Endothelial cell (in vitro differentiated cells): Measurements from ENCODE around the gene TMEM179. TPM values are rescaled to one million over a fixed set of nuclear protein-coding genes. Genes with fewer than 3 reads are reported as not detected.

ENCODE experiments used
- DNase-seq: peaks from one replicate; pipeline ENCODE4 v3.0.0; 2021; ENCODE audit warnings: low spot score
- H3K27ac Mint-ChIP-seq: one replicate; pipeline ENCODE4 v1.8.0; 2021; ENCODE audit warnings: mixed read lengths, inconsistent platforms; ENCODE audit not compliant: unreplicated experiment
- H3K27me3 Mint-ChIP-seq: one replicate; pipeline ENCODE4 v1.8.0; 2021; ENCODE audit warnings: mild to moderate bottlenecking, moderate library complexity, mixed read lengths, inconsistent platforms; ENCODE audit not compliant: unreplicated experiment
- H3K36me3 Mint-ChIP-seq: one replicate; pipeline ENCODE4 v1.8.0; 2021; ENCODE audit warnings: mild to moderate bottlenecking, low read depth, mixed read lengths, inconsistent platforms; ENCODE audit not compliant: unreplicated experiment
- H3K4me1 Mint-ChIP-seq: one replicate; pipeline ENCODE4 v1.8.0; 2021; ENCODE audit warnings: mild to moderate bottlenecking, mixed read lengths, inconsistent platforms; ENCODE audit not compliant: unreplicated experiment
- H3K4me3 Mint-ChIP-seq: one replicate; pipeline ENCODE4 v1.8.0; 2021; ENCODE audit warnings: mild to moderate bottlenecking, mixed read lengths, inconsistent platforms; ENCODE audit not compliant: unreplicated experiment
- H3K9me3 Mint-ChIP-seq: one replicate; pipeline ENCODE4 v1.8.0; 2021; ENCODE audit warnings: mixed read lengths, inconsistent platforms; ENCODE audit not compliant: unreplicated experiment
- total RNA-seq: library from RNA; stranded (reverse); fragmentation: NEBNext Ultra II Directional; extraction: Animal tissue kit (Norgen Biotek cat#: 25700); gene quantifications from one replicate; pipeline ENCODE4 v1.2.1, GENCODE V29; 2021; ENCODE audit not compliant: unreplicated experiment
- TF ChIP-seq, protein P1 (sequence below): fragments of 200-600 bp; sonication (generic); IDR thresholded peaks from one replicate; pipeline ENCODE4 v1.5.0; 2021; ENCODE audit warnings: antibody characterized with exemption; ENCODE audit not compliant: unreplicated experiment

Gene TMEM179
- total RNA-seq, 1 donor from 2014 or later, result 0.54 TPM

DNA sequence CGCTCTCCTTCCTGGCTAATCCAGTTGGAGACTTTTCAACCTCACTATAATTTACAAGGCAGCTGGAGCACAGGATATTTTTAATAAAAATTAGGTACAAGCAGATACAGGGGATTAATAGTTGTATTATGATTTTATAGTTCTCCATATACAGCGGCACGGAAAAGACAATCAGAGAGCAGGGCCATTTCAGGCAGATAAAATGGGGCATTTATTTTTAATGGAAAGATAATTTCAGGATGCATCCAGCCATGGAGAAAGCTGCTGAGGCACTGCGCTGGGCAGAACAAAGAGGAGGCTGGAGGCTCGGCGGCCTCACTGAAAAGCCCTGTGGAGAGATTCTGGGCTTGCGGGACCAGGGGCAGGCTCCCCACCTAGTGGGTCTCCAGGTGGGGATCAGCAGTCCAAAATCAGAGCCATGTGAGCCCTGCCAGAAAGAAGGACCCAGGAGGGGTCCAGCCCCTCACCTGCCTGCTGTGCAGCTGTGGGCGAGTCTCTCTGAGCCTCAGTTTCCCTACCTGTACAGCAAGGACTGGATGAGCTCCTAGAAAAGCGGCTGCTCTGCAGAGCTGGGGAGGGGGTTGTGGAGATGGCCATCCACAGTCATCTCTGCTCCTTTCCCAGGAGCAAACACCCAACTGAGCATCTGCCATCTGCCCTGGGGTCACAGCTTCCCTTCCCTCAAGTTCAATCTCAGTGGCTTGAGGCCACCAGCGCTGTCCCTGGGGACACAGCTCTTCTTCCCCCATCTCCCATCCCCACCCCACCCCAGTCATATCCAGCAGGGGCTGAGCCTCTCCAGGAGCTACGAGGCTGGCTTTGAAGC lies 48.9 kb downstream of the TMEM179 start:
- no peak for DNase-seq
- H3K9me3 Mint-ChIP-seq, result no peaks in the 10 kb centered on the region
- TF ChIP-seq, protein P1, sequence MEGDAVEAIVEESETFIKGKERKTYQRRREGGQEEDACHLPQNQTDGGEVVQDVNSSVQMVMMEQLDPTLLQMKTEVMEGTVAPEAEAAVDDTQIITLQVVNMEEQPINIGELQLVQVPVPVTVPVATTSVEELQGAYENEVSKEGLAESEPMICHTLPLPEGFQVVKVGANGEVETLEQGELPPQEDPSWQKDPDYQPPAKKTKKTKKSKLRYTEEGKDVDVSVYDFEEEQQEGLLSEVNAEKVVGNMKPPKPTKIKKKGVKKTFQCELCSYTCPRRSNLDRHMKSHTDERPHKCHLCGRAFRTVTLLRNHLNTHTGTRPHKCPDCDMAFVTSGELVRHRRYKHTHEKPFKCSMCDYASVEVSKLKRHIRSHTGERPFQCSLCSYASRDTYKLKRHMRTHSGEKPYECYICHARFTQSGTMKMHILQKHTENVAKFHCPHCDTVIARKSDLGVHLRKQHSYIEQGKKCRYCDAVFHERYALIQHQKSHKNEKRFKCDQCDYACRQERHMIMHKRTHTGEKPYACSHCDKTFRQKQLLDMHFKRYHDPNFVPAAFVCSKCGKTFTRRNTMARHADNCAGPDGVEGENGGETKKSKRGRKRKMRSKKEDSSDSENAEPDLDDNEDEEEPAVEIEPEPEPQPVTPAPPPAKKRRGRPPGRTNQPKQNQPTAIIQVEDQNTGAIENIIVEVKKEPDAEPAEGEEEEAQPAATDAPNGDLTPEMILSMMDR, result no peak
- H3K4me3 Mint-ChIP-seq, result no peak overlapping the region
- no peaks in the 10 kb centered on the region for H3K4me1 Mint-ChIP-seq
- no peaks in the 10 kb centered on the region for H3K36me3 Mint-ChIP-seq
- peaks cover 6% of the 10 kb centered on the region for H3K27me3 Mint-ChIP-seq
- H3K27ac Mint-ChIP-seq, result no peak overlapping the region

DNA sequence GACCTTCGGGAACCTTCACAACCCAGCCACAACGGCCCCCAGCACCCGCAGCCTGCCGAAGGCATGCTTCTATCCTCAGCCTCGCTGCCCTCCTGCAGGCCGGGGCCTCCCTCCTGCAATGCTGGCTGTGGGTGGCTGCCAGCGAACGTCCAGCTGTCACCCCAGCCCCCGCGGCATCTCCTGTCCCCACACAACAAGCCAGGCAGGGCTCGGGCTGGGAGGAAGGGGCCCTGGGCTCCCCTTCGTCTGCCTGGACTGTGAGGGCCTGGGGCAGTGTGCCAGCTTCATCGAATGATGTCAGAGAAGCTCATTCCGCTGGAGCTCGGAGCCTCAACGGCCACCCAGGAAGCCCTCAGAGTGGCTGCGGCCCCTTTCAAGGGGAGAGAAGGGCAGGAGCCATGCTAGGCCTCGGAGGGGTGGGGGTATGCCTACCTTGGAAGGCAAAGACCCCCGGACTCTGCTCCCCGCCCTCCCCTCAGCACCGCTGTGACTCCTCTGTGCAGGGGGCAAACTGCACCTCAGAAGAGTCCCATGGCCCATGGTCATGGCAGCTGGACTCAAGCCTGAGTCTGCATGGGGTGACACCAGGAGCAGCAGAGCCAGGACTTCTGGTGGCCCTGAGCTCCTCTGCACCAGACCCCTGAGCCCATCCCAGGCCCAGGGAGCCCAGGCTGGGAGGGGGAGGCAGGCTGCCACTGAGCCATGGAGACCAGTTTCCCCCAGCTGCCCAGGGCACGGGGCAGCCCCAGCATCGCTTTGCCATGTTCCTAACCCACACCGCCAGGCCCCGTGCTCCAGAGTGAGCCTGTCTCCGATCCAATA lies 49.8 kb downstream of the TMEM179 start:
- no peak for DNase-seq
- Mint-ChIP-seq H3K4me1 (no peaks in the 10 kb centered on the region), H3K9me3 (no peaks in the 10 kb centered on the region), H3K4me3 (no peak overlapping the region), H3K27ac (no peak overlapping the region), H3K27me3 (peaks cover 7% of the 10 kb centered on the region), H3K36me3 (no peaks in the 10 kb centered on the region)
- TF ChIP-seq, protein P1, result no peak

DNA sequence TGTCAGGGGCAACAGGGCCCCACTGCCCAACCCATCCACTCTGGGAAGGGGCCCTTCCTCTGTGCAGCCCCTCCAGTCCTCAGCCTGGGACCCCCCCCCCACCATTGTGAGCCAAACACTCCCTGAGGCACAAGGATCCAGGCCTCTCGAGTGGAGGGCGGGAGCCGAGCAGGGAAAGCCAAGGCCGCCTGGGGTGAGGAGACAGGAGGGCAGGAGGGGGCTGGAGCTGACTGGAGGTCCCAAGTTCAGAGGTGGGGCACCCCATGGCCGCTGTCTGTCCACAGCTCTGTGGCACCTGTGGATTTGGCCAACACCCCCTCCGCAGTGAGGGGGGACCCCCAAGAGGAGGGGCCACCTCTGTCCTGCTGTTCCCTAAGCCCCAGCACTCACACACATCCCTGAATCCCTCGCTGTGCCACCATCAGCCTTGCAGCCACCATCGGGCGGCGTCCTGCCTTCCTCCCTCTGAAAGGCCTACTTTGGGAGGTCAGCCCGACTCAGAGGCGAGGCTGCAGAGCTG lies 50.4 kb downstream of the TMEM179 start:
- TF ChIP-seq, protein P1, result no peak
- DNase-seq, result no peak
- no peaks in the 10 kb centered on the region for H3K4me1 Mint-ChIP-seq
- H3K4me3 Mint-ChIP-seq, result no peak overlapping the region
- H3K27me3 Mint-ChIP-seq, result peaks cover 7% of the 10 kb centered on the region
- no peaks in the 10 kb centered on the region for H3K36me3 Mint-ChIP-seq
- H3K27ac Mint-ChIP-seq, result no peak overlapping the region
- H3K9me3 Mint-ChIP-seq, result no peaks in the 10 kb centered on the region

DNA sequence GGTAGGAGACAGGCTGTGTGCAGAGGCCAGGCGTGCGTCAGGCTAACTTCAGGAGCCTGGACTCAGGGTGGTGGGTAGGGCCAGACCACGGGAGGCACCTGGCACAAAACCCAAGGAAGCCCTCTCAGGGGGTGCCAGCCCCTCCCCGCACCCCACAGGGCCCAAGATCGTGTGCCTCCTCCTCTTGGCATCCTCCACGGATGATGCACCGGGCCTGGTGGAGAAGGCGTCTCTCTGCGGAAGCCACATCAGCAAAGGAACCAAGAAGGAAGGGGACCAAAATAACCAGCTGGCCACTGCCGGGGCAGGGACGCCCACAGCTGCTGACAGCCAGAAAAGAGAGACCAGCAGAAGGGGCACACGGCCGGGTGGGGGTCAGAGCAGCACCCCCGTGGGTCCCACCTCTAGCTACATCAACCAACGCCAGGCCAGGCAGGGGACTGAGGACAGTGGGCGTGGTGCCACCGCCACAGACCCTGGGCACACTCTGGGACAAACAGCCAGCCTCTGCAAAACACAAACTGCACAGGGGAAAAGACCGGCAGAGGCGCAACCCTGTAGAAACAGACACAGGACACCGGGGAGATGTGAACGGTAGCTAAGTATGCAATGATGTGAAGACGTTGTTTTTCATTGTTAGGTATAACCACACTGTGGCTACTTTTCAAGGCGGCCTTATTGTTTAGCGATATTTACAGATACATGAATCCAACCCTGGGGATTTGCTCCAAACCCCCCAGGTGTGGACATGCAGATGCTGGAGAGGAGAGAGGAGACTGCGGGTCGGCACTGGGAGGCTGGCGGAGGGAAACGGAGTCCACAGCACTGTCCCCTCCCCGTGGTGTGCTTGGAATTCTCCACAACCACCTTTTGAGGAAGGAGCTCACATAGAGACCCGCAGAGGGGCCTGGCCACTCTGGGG lies 51.1 kb downstream of the TMEM179 start:
- no peaks in the 10 kb centered on the region for H3K9me3 Mint-ChIP-seq
- H3K27ac Mint-ChIP-seq, result no peak overlapping the region
- no peak overlapping the region for H3K4me3 Mint-ChIP-seq
- peaks cover 7% of the 10 kb centered on the region for H3K27me3 Mint-ChIP-seq
- TF ChIP-seq, protein P1, result no peak
- no peak for DNase-seq
- H3K36me3 Mint-ChIP-seq, result no peaks in the 10 kb centered on the region
- no peaks in the 10 kb centered on the region for H3K4me1 Mint-ChIP-seq
